ENCODE data around the gene LRRC8D.
"Not testable (repeated sequence)": the region's sequence is repeated elsewhere in the genome, so short reads cannot be mapped to it uniquely, and the experiment has no call there.

LRRC8D gene

GRCh38 chr1:89923517-89923916, 102.7 kb downstream of the LRRC8D start:
- H2BK5ac ChIP-seq (ENCODE audit: low read depth, low read length, poor library complexity, severe bottlenecking) = no peak overlapping the region
- H3K4ac ChIP-seq (ENCODE audit: low read depth in 1 of 2, low read length in 2 of 2) = no peak overlapping the region
- H3K9ac ChIP-seq (ENCODE audit: low read length) = no peak overlapping the region
- H4K91ac ChIP-seq (ENCODE audit: low read length) = no peak overlapping the region
- H3K18ac ChIP-seq (ENCODE audit: low read depth in 1 of 2, low read length in 2 of 2) = no peak overlapping the region
- no peak overlapping the region for H2AK5ac ChIP-seq (ENCODE audit: low read length, severe bottlenecking)
- no peaks in the 10 kb centered on the region for H3K36me3 ChIP-seq (ENCODE audit: control insufficient read depth in 1 of 2, insufficient read depth in 2 of 2, low read depth in 1 of 2, low read length in 2 of 2)
- H3K23ac ChIP-seq (ENCODE audit: low read length in 2 of 2) = no peak overlapping the region
- 99% methylated on average over 3 of the region's 3 CpGs for WGBS
- H3K9me3 ChIP-seq (ENCODE audit: control insufficient read depth, low read length) = peaks cover 18% of the 10 kb centered on the region
- no peak overlapping the region for H2BK120ac ChIP-seq (ENCODE audit: low read depth, low read length)
- H3K4me2 ChIP-seq (ENCODE audit: low read length, poor library complexity, severe bottlenecking) = no peak overlapping the region
- DNase-seq = no peak
- H4K8ac ChIP-seq (ENCODE audit: low read length) = no peak overlapping the region
- H2AFZ ChIP-seq (ENCODE audit: low read depth, low read length) = no peak overlapping the region
- H2BK15ac ChIP-seq (ENCODE audit: low read depth, poor library complexity, severe bottlenecking) = no peak overlapping the region
- no peaks in the 10 kb centered on the region for H3K27me3 ChIP-seq (ENCODE audit: control insufficient read depth in 1 of 2, insufficient read depth in 1 of 2, low read length in 2 of 2)
- no peak overlapping the region for H2BK12ac ChIP-seq (ENCODE audit: low read length in 2 of 2)
- no peak overlapping the region for H3K27ac ChIP-seq (ENCODE audit: low read length, poor library complexity, severe bottlenecking)
- H3K14ac ChIP-seq (ENCODE audit: low read length in 2 of 2) = no peak overlapping the region
- peaks cover 13% of the 10 kb centered on the region for H3K79me1 ChIP-seq (replicated peaks; ENCODE audit: low read length, poor library complexity, severe bottlenecking)
- H3K4me1 ChIP-seq (ENCODE audit: control insufficient read depth, insufficient read depth, low read depth, low read length) = no peaks in the 10 kb centered on the region
- H3K4me3 ChIP-seq (ENCODE audit: insufficient read depth in 1 of 2, low read depth in 1 of 2, low read length in 2 of 2) = no peak overlapping the region

- not testable (repeated sequence) for H3K23ac ChIP-seq (ENCODE audit: low read length in 2 of 2); H2AK5ac ChIP-seq (ENCODE audit: low read length, severe bottlenecking); H3K4me2 ChIP-seq (ENCODE audit: low read length, poor library complexity, severe bottlenecking); H3K14ac ChIP-seq (ENCODE audit: low read length in 2 of 2); H4K91ac ChIP-seq (ENCODE audit: low read length); H3K4me3 ChIP-seq (ENCODE audit: insufficient read depth in 1 of 2, low read depth in 1 of 2, low read length in 2 of 2); H2BK120ac ChIP-seq (ENCODE audit: low read depth, low read length); H2BK15ac ChIP-seq (ENCODE audit: low read depth, poor library complexity, severe bottlenecking); H3K27me3 ChIP-seq (ENCODE audit: control insufficient read depth in 1 of 2, insufficient read depth in 1 of 2, low read length in 2 of 2); H4K8ac ChIP-seq (ENCODE audit: low read length); H2AFZ ChIP-seq (ENCODE audit: low read depth, low read length); H2BK5ac ChIP-seq (ENCODE audit: low read depth, low read length, poor library complexity, severe bottlenecking); DNase-seq; H3K18ac ChIP-seq (ENCODE audit: low read depth in 1 of 2, low read length in 2 of 2); H3K9ac ChIP-seq (ENCODE audit: low read length); H3K4me1 ChIP-seq (ENCODE audit: control insufficient read depth, insufficient read depth, low read depth, low read length); H3K4ac ChIP-seq (ENCODE audit: low read depth in 1 of 2, low read length in 2 of 2); H3K36me3 ChIP-seq (ENCODE audit: control insufficient read depth in 1 of 2, insufficient read depth in 2 of 2, low read depth in 1 of 2, low read length in 2 of 2); H3K27ac ChIP-seq (ENCODE audit: low read length, poor library complexity, severe bottlenecking); H2BK12ac ChIP-seq (ENCODE audit: low read length in 2 of 2)
- WGBS = no CpG with 5 or more reads among the region's 1 CpG
- Histone ChIP-seq H3K79me1 (replicated peaks; ENCODE audit: low read length, poor library complexity, severe bottlenecking) (peaks cover 13% of the 10 kb centered on the region), H3K9me3 (ENCODE audit: control insufficient read depth, low read length) (peaks cover 18% of the 10 kb centered on the region)
Measured at GRCh38 chr1:89924075-89924474, 103.2 kb downstream of the LRRC8D start.

DNA sequence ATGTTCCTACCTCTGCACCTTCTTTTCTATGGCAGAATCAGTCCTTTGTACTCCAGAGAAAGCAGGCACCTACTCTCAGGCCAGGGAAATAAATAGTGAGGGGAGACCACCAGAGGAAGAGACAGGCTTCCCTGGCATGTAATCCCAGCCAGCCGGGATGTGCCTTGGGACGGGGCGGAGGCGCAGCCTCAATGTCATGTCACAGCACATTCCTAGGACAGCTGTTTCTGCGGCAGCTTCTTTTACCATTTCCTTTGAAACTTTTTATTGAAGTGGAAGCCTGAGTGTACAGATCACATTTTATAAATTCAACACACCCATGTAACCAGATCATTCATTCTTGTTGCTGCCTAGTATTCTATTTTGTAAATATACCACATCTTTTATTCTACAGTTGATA, 106.2 kb downstream of the LRRC8D start:
- no peak overlapping the region for H3K18ac ChIP-seq (ENCODE audit: low read depth in 1 of 2, low read length in 2 of 2)
- H3K4me1 ChIP-seq (ENCODE audit: control insufficient read depth, insufficient read depth, low read depth, low read length) = no peaks in the 10 kb centered on the region
- no peak overlapping the region for H3K23ac ChIP-seq (ENCODE audit: low read length in 2 of 2)
- no peaks in the 10 kb centered on the region for H3K27me3 ChIP-seq (ENCODE audit: control insufficient read depth in 1 of 2, insufficient read depth in 1 of 2, low read length in 2 of 2)
- H2BK12ac ChIP-seq (ENCODE audit: low read length in 2 of 2) = no peak overlapping the region
- H2AFZ ChIP-seq (ENCODE audit: low read depth, low read length) = no peak overlapping the region
- no peak overlapping the region for H2AK5ac ChIP-seq (ENCODE audit: low read length, severe bottlenecking)
- no peak overlapping the region for H3K27ac ChIP-seq (ENCODE audit: low read length, poor library complexity, severe bottlenecking)
- 88% methylated on average over 5 of the region's 5 CpGs for WGBS
- no peak overlapping the region for H4K8ac ChIP-seq (ENCODE audit: low read length)
- H3K4ac ChIP-seq (ENCODE audit: low read depth in 1 of 2, low read length in 2 of 2) = no peak overlapping the region
- no peak overlapping the region for H3K4me2 ChIP-seq (ENCODE audit: low read length, poor library complexity, severe bottlenecking)
- H2BK120ac ChIP-seq (ENCODE audit: low read depth, low read length) = no peak overlapping the region
- no peak overlapping the region for H2BK5ac ChIP-seq (ENCODE audit: low read depth, low read length, poor library complexity, severe bottlenecking)
- no peak overlapping the region for H3K4me3 ChIP-seq (ENCODE audit: insufficient read depth in 1 of 2, low read depth in 1 of 2, low read length in 2 of 2)
- no peak overlapping the region for H3K9ac ChIP-seq (ENCODE audit: low read length)
- H3K9me3 ChIP-seq (ENCODE audit: control insufficient read depth, low read length) = peaks cover 18% of the 10 kb centered on the region
- H4K91ac ChIP-seq (ENCODE audit: low read length) = no peak overlapping the region
- no peak for DNase-seq
- no peak overlapping the region for H2BK15ac ChIP-seq (ENCODE audit: low read depth, poor library complexity, severe bottlenecking)
- no peaks in the 10 kb centered on the region for H3K36me3 ChIP-seq (ENCODE audit: control insufficient read depth in 1 of 2, insufficient read depth in 2 of 2, low read depth in 1 of 2, low read length in 2 of 2)
- no peak overlapping the region for H3K14ac ChIP-seq (ENCODE audit: low read length in 2 of 2)
- H3K79me1 ChIP-seq (replicated peaks; ENCODE audit: low read length, poor library complexity, severe bottlenecking) = peaks cover 8% of the 10 kb centered on the region

GRCh38 chr1:89927478-89927877, 106.6 kb downstream of the LRRC8D start:
- Histone ChIP-seq H2BK5ac (ENCODE audit: low read depth, low read length, poor library complexity, severe bottlenecking) (no peak overlapping the region), H3K4me1 (ENCODE audit: control insufficient read depth, insufficient read depth, low read depth, low read length) (no peaks in the 10 kb centered on the region), H3K18ac (ENCODE audit: low read depth in 1 of 2, low read length in 2 of 2) (no peak overlapping the region), H3K79me1 (replicated peaks; ENCODE audit: low read length, poor library complexity, severe bottlenecking) (peaks cover 8% of the 10 kb centered on the region), H4K91ac (ENCODE audit: low read length) (no peak overlapping the region), H3K9ac (ENCODE audit: low read length) (no peak overlapping the region), H3K36me3 (ENCODE audit: control insufficient read depth in 1 of 2, insufficient read depth in 2 of 2, low read depth in 1 of 2, low read length in 2 of 2) (no peaks in the 10 kb centered on the region), H4K8ac (ENCODE audit: low read length) (no peak overlapping the region), H2AK5ac (ENCODE audit: low read length, severe bottlenecking) (no peak overlapping the region), H3K4ac (ENCODE audit: low read depth in 1 of 2, low read length in 2 of 2) (no peak overlapping the region), H3K27ac (ENCODE audit: low read length, poor library complexity, severe bottlenecking) (no peak overlapping the region), H3K4me3 (ENCODE audit: insufficient read depth in 1 of 2, low read depth in 1 of 2, low read length in 2 of 2) (no peak overlapping the region), H2AFZ (ENCODE audit: low read depth, low read length) (no peak overlapping the region), H3K23ac (ENCODE audit: low read length in 2 of 2) (no peak overlapping the region), H3K4me2 (ENCODE audit: low read length, poor library complexity, severe bottlenecking) (no peak overlapping the region), H3K9me3 (ENCODE audit: control insufficient read depth, low read length) (peaks cover 18% of the 10 kb centered on the region), H2BK15ac (ENCODE audit: low read depth, poor library complexity, severe bottlenecking) (no peak overlapping the region), H3K27me3 (ENCODE audit: control insufficient read depth in 1 of 2, insufficient read depth in 1 of 2, low read length in 2 of 2) (no peaks in the 10 kb centered on the region), H2BK12ac (ENCODE audit: low read length in 2 of 2) (no peak overlapping the region), H2BK120ac (ENCODE audit: low read depth, low read length) (no peak overlapping the region), H3K14ac (ENCODE audit: low read length in 2 of 2) (no peak overlapping the region)
- no peak for DNase-seq
- no CpG with 5 or more reads among the region's 1 CpG for WGBS
